ENCODE data around the gene EDNRA. TPM values are rescaled to one million over a fixed set of nuclear protein-coding genes. Genes with fewer than 3 reads are reported as not detected.

The EDNRA gene
- total and polyA plus RNA-seq, 9 of the 15 experiments (the other 6 are each of a cell fraction or from before 2014, with no cell fraction given) = not detected

- TF ChIP-seq TAF9B (IDR thresholded peaks at IDR 0.05; ENCODE audit: partially characterized antibody) (no peak), CEBPB (tag; IDR thresholded peaks at IDR 0.05) (no peak), CAMTA2 (CRISPR knock-in tag; conservative IDR thresholded peaks at IDR 0.05) (no peak)
Observed at GRCh38 chr4:147440442-147440841, 40.5 kb upstream of the EDNRA start (continued).

- TF ChIP-seq ETS2 (tag; IDR thresholded peaks at IDR 0.05; ENCODE audit: borderline replicate concordance, poor library complexity, severe bottlenecking) (no peak), BRF1 (IDR thresholded peaks at IDR 0.05; ENCODE audit: borderline replicate concordance, extremely low read depth, insufficient read length) (no peak)
- no TSS peak for BruUV-seq (replicated peaks)
Observed at GRCh38 chr4:147447786-147448185, 33.1 kb upstream of the EDNRA start.

More at GRCh38 chr4:147447786-147448185, 33.1 kb upstream of the EDNRA start:
- ATAC-seq (no peak), FAIRE-seq (no peak), DNase-seq (ENCODE audit: extremely low read depth in 1 of 4, low spot score in 3 of 4) (no peak)
- CTCF ChIA-PET (ENCODE audit: low intra/inter-chr PET ratio) = no interaction called here
- Histone ChIP-seq H3K36me3 (ENCODE audit: control insufficient read depth, insufficient read depth, low read length) (no peaks in the 10 kb centered on the region), H3K27ac (ENCODE audit: extremely low read depth, low read depth, low read length) (no peak overlapping the region), H3K79me2 (ENCODE audit: control insufficient read depth, insufficient read depth, low read length) (no peaks in the 10 kb centered on the region), H3K9me1 (ENCODE audit: control insufficient read depth, insufficient read depth, low read length) (no peaks in the 10 kb centered on the region), H3K4me1 (replicated peaks in 1 of 2; ENCODE audit: control insufficient read depth in 2 of 2, insufficient read depth in 2 of 2, low read length in 2 of 2) (no peaks in the 10 kb centered on the region), H3K4me2 (ENCODE audit: insufficient read depth, low read length) (no peak overlapping the region), H4K20me1 (replicated peaks; ENCODE audit: control insufficient read depth, insufficient read depth, low read length) (no peaks in the 10 kb centered on the region), H3K27me3 (ENCODE audit: control insufficient read depth in 2 of 2, insufficient read depth in 2 of 2, low read length in 2 of 2) (no peaks in the 10 kb centered on the region), H3K9me3 (replicated peaks; ENCODE audit: control insufficient read depth, insufficient read depth, low read depth, low read length) (no peaks in the 10 kb centered on the region), H3K4me3 (no peak overlapping the region), H3K9ac (ENCODE audit: insufficient read depth in 1 of 2, low read depth in 2 of 2, low read length in 2 of 2) (no peak overlapping the region), H2AFZ (ENCODE audit: low read depth, low read length) (no peak overlapping the region)
- intact Hi-C loops (cut with micrococcal nuclease) (no loop called here), in situ Hi-C loops (cut with MboI) (no loop called here)
- WGBS (ENCODE audit: insufficient coverage, low coverage, missing lambda C conversion rate) = 0% methylated on average over 2 of the region's 2 CpGs
- POLR2A ChIA-PET = no interaction called here
